AG09309 (cell line): ENCODE data around the gene CCDC201.

Experiments used
- DNase-seq: peaks from one replicate; pipeline ENCODE4 v3.0.0-alpha.2; 2010; ENCODE audit warnings: low read depth
- H3K4me3 ChIP-seq: 2 replicates; pipeline ENCODE4 v1.5.1; 2011; ENCODE audit warnings: mild to moderate bottlenecking, low read depth, low read length, moderate library complexity; ENCODE audit not compliant: control insufficient read depth
- CTCF ChIP-seq: IDR thresholded peaks from 2 replicates; pipeline ENCODE4 v1.5.1; 2011; ENCODE audit warnings: mild to moderate bottlenecking, low read depth, low read length, inconsistent platforms; ENCODE audit not compliant: insufficient read depth, control insufficient read depth; ENCODE audit errors: missing control alignments

Gene CCDC201

GRCh38 chr7:45910855-45911254 is 38.0 kb upstream of the CCDC201 start:
- DNase-seq, result no peak
- TF ChIP-seq CTCF, result no peak
- no peak overlapping the region for H3K4me3 ChIP-seq

GRCh38 chr7:45909561-45909960 is 36.7 kb upstream of the CCDC201 start:
- TF ChIP-seq CTCF, result no peak
- H3K4me3 ChIP-seq, result no peak overlapping the region
- DNase-seq, result no peak

- no peak for DNase-seq
- TF ChIP-seq CTCF, result no peak
- H3K4me3 ChIP-seq, result no peak overlapping the region
These were observed 29.9 kb upstream of the CCDC201 start for GRCh38 chr7:45902820-45903219.

GRCh38 chr7:45901566-45901965 is 28.7 kb upstream of the CCDC201 start:
- TF ChIP-seq CTCF, result no peak
- no peak for DNase-seq
- H3K4me3 ChIP-seq, result no peak overlapping the region

GRCh38 chr7:45898222-45898621 is 25.3 kb upstream of the CCDC201 start:
- no peak for DNase-seq
- no peak overlapping the region for H3K4me3 ChIP-seq
- no peak for TF ChIP-seq CTCF

GRCh38 chr7:45897042-45897690 is 24.3 kb upstream of the CCDC201 start:
- no peak for TF ChIP-seq CTCF
- no peak overlapping the region for H3K4me3 ChIP-seq
- DNase-seq, result peak; percentile 67
